ENCODE measurements around the gene NOM1.
"Not testable (repeated sequence)": the region's sequence is repeated elsewhere in the genome, so short reads cannot be mapped to it uniquely, and the experiment has no call there.

Gene NOM1

GRCh38 chr7:156941393-156942182 lies 7.9 kb upstream of the NOM1 start:
- ATAC-seq: no peak

DNA sequence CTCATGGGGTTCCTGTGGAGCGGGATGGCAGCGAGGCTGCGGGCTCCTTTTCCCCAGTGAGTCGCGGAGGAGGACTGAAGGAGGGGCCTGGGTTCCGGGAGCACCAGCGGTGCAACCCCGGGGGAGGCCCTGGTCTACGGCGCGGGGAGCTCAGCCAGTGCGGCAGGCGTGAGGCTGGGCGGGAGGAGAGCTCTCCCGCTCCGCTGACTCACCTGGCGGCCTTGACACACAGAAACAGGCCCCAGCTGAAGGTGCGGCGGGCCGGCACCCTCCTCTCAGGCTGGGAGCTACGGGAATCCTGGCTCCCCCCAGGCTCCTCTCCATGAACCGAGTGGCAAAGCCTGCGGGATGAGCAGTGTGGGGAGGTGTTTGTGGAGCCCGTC lies 6.8 kb upstream of the NOM1 start:
- ATAC-seq: peak; percentile 38

DNA sequence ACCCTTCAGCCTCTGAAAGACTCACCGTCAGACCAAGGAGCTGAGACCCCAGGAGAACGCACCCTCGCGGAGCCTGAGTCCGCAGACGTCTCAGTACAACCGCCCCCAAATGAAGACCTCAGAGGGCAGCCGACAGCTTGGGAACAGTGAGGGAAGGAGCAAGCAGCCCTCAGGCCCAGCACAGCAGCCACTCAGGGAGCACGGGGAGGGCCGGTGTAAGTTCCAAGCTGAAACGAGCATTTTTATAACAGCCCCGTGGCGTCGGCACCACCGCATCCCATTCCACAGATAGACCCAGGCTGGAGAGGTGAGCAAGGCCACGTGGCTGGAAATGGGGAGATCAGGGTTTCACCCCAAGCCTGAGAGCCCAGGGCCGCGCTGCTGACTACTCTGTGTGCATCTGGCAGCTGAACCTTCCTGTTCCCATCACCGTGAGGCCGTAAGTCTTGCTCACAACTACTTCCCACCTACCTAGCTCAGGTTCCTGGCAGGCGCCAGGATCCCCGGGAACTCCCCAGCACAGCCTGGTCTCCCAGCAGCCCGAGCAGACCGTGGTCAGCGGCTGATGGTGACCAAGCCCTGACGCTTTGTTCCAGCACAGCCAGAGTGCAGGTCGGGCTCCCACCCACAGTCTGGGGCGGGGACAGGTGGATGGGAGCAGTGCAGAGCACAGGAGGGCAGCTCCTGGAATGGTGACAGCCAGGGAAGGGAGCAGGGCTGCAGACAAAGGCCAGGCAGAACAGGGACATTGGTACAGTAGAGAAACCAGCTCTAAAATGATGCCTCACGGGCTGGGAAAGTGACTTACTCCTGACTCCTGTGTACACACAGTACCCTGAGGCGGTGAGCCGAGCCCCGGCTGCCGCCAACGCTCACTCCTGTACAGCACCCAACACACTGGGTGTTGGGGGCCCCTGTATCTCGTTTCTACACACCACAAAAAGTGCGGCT lies 6.1 kb upstream of the NOM1 start:
- ATAC-seq: peak; percentile 21 to 27

- ATAC-seq: no peak
These were observed 4.6 kb upstream of the NOM1 start for GRCh38 chr7:156944876-156945275.

GRCh38 chr7:156947120-156947843 lies 2.2 kb upstream of the NOM1 start:
- no peak for ATAC-seq

GRCh38 chr7:156948361-156948760 lies 1.2 kb upstream of the NOM1 start:
- ATAC-seq: no peak

DNA sequence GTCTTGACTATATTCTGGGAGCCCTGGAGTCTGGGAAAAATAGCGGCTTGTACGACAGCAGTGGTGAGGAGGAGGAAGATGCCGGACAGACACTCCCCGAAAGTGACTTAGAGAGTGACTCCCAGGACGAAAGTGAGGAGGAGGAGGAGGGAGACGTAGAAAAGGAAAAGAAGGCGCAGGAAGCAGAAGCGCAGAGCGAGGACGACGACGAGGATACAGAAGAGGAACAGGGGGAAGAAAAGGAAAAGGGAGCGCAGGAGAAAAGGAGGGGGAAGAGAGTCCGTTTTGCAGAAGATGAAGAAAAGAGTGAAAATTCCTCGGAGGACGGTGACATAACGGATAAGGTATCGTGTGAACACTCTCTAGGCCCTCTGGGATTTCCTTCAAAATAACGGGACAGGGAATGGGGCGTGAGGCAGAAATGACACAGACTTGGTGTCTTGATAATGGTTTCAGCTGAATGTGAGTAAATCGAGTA lies 908 bp downstream of the NOM1 start:
- ATAC-seq: no peak

- not testable (repeated sequence) for ATAC-seq
These were observed 3.7 kb downstream of the NOM1 start for GRCh38 chr7:156953215-156953614.

DNA sequence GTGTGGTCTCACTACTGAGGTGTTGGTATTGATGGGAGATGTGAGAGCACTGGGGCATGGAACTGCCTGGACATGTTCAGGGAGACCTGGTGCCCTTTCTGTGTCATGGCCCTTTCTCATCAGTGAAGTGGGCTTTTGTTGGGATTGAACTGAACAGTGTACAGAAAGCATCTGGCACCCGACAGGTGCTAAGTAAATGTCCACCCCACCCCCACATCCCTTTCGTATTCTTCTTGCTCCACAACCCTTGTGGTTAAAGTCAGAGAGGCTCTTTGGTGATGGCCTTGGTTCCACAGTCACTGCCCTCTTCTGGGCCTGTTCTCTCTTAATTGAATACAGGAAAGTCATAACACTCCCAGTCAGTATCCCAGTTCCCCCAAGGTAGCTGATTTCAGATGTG lies 5.4 kb downstream of the NOM1 start:
- ATAC-seq: no peak

DNA sequence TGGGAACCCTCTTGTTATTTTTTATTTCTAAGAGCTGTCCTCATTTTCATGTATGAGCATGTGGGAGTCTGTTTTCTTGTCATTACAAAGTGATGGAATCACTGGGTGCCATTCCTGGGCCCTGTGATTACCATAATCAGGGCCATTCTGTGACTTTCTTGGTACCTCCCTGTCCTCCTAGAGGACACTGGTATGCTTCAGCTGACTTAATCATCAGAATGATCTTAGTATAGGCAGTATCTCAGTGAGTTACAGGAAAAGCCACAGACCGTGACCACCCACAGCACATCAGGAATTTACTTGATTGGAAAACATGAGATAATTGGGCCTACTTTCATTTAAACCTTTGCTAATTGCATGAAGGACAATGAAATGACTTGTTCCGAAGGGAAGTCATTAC lies 7.2 kb downstream of the NOM1 start:
- ATAC-seq: no peak

GRCh38 chr7:156962145-156962544 lies 12.6 kb downstream of the NOM1 start:
- ATAC-seq: no peak

GRCh38 chr7:156962897-156963296 lies 13.4 kb downstream of the NOM1 start:
- ATAC-seq: no peak

GRCh38 chr7:156963472-156963871 lies 14.0 kb downstream of the NOM1 start:
- no peak for ATAC-seq

DNA sequence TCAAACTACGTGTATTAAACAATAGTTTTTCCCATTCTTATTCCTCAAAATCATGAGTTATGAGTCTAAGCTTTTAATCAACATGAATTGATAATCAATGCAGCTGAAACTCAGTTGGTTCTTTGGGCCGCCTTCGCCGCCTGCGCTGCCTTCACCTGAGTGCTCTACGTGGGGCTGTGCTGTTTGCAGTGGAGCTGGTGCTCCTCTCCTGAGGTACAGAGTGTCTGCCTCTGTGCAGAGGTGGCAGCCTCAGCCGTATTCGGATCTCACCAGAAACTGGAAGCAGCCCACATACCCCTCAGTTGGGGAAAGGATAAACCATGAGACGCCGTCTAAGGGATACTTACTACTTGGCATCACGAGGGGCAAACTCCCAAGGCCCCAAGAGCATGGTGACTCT lies 15.5 kb downstream of the NOM1 start:
- no peak for ATAC-seq

- ATAC-seq: no peak
These were observed 16.9 kb downstream of the NOM1 start for GRCh38 chr7:156966387-156966786.

- no peak for ATAC-seq
These were observed 18.7 kb downstream of the NOM1 start for GRCh38 chr7:156968183-156968582.

DNA sequence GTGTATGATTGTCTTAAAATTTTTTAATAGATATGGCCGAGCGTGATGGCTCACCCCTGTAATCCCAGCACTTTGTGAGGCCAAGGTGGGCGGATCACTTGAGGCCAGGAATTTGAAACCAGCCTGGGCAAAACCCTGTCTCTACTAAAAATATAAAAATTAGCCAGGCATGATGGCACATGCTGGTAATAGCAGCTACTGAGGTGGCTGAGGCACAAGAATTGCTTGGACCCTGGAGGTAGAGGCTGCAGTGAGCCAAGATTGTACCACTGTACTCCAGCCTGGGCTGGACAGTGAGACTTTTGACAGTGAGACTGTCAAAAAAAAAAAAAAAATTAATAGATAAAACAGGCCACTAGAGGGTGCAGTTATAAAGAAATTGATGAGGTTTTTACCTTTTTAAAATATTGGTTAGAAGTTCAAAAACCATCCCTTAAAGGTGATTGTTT lies 20.5 kb downstream of the NOM1 start:
- ATAC-seq: no peak

GRCh38 chr7:156975620-156976019 lies 26.1 kb downstream of the NOM1 start:
- ATAC-seq: no peak

DNA sequence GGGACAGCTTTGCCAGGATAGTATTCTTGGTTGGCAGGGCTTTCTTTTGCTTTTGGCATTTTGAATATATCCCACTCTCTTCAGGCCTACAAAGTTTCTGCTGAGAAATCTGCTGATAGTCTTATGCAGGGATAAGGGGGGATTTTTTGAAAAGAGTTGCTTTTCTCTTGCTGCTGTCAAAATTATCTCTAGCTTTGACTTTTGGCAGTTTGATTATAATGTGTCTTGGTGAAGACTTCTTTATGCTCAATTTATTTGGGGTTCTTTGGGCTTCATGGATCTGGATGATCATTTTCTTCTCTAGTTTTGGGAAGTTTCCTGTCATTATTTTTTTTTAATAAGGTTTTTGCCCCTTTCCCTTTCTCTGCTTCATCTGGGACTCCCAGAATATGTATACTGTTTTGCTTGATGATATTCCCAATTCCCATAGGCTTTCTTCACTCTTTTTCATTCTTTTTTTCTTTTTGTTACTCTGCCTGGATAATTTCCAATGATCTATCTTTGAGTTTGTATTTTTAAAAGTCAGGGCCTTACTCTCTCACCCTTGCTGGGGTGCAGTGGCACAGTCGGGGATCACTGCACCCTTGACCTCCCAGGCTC lies 29.6 kb downstream of the NOM1 start:
- no peak for ATAC-seq

- ATAC-seq: no peak
These were observed 30.2 kb downstream of the NOM1 start for GRCh38 chr7:156979711-156980110.

GRCh38 chr7:156984174-156984891 lies 34.8 kb downstream of the NOM1 start:
- ATAC-seq: no peak

Measured in activated CD4-positive, CD25-positive, alpha-beta regulatory T cell treated with anti-CD3 and anti-CD28 coated beads, Interleukin-2, amount 50 U/mL, for 24 hours (primary cell).